Measurements from ENCODE around the gene RARRES1. TPM values are rescaled to one million over a fixed set of nuclear protein-coding genes. Genes with fewer than 3 reads are reported as not detected.
"Not testable (repeated sequence)": the region's sequence is repeated elsewhere in the genome, so short reads cannot be mapped to it uniquely, and the experiment has no call there.

The RARRES1 gene
- total RNA-seq, 1 experiment from 2014 or later = 20.5 TPM

GRCh38 chr3:158701420-158702065 lies 30.7 kb downstream of the RARRES1 start:
- H4K20me1 ChIP-seq (ENCODE audit: insufficient read depth) = no peaks in the 10 kb centered on the region
- TF ChIP-seq, protein P1, sequence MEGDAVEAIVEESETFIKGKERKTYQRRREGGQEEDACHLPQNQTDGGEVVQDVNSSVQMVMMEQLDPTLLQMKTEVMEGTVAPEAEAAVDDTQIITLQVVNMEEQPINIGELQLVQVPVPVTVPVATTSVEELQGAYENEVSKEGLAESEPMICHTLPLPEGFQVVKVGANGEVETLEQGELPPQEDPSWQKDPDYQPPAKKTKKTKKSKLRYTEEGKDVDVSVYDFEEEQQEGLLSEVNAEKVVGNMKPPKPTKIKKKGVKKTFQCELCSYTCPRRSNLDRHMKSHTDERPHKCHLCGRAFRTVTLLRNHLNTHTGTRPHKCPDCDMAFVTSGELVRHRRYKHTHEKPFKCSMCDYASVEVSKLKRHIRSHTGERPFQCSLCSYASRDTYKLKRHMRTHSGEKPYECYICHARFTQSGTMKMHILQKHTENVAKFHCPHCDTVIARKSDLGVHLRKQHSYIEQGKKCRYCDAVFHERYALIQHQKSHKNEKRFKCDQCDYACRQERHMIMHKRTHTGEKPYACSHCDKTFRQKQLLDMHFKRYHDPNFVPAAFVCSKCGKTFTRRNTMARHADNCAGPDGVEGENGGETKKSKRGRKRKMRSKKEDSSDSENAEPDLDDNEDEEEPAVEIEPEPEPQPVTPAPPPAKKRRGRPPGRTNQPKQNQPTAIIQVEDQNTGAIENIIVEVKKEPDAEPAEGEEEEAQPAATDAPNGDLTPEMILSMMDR (conservative IDR thresholded peaks at IDR 0.05) = no peak
- TF ChIP-seq EZH2 (IDR thresholded peaks at IDR 0.05; ENCODE audit: low read depth) = no peak
- H3K79me2 ChIP-seq (ENCODE audit: low read depth) = no peaks in the 10 kb centered on the region
- BruUV-seq (replicated peaks) = no TSS peak
- H3K4me2 ChIP-seq = no peak overlapping the region
- CTCF ChIA-PET = interaction anchor here (0.6 kb wide), 1 partner anchor 22 kb away, joined by 4 read pairs; no protein-coding TSS in a partner anchor
- H3K27ac ChIP-seq = no peak overlapping the region
- POLR2A ChIA-PET (ENCODE audit: unreplicated experiment) = no interaction called here
- no peaks in the 10 kb centered on the region for H3K4me1 ChIP-seq (replicated peaks; ENCODE audit: insufficient read depth)
- H2AFZ ChIP-seq = no peak overlapping the region
- H3F3A ChIP-seq (ENCODE audit: insufficient read depth, low read depth) = peaks cover 33% of the 10 kb centered on the region
- H3K4me3 ChIP-seq = no peak overlapping the region
- no peak for DNase-seq
- H3K9me3 ChIP-seq (ENCODE audit: insufficient read depth, low read depth) = no peaks in the 10 kb centered on the region
- H3K9me2 ChIP-seq (ENCODE audit: insufficient read depth) = no peaks in the 10 kb centered on the region
- no peaks in the 10 kb centered on the region for H3K27me3 ChIP-seq (ENCODE audit: insufficient read depth, low read depth)
- peaks cover 46% of the 10 kb centered on the region for H3K36me3 ChIP-seq (ENCODE audit: low read depth)
- intact Hi-C loops (cut with micrococcal nuclease; ENCODE audit: unreplicated experiment) = no loop called here

GRCh38 chr3:158700559-158700958 lies 31.7 kb downstream of the RARRES1 start:
- intact Hi-C loops (cut with micrococcal nuclease; ENCODE audit: unreplicated experiment) = no loop called here
- ChIA-PET CTCF (no interaction called here), POLR2A (ENCODE audit: unreplicated experiment) (no interaction called here)
- no peak for DNase-seq
- H3K79me2 ChIP-seq (ENCODE audit: low read depth) = no peaks in the 10 kb centered on the region
- no peak overlapping the region for H2AFZ ChIP-seq
- no TSS peak for BruUV-seq (replicated peaks)
- H3K27ac ChIP-seq = no peak overlapping the region
- peaks cover 44% of the 10 kb centered on the region for H3K36me3 ChIP-seq (ENCODE audit: low read depth)
- no peak overlapping the region for H3K4me3 ChIP-seq
- no peak for TF ChIP-seq EZH2 (IDR thresholded peaks at IDR 0.05; ENCODE audit: low read depth)
- TF ChIP-seq, protein P1 (conservative IDR thresholded peaks at IDR 0.05) = no peak
- no peaks in the 10 kb centered on the region for H3K27me3 ChIP-seq (ENCODE audit: insufficient read depth, low read depth)
- no peaks in the 10 kb centered on the region for H3K9me3 ChIP-seq (ENCODE audit: insufficient read depth, low read depth)
- peaks cover 37% of the 10 kb centered on the region for H3F3A ChIP-seq (ENCODE audit: insufficient read depth, low read depth)
- H3K9me2 ChIP-seq (ENCODE audit: insufficient read depth) = no peaks in the 10 kb centered on the region
- H3K4me2 ChIP-seq = no peak overlapping the region
- H4K20me1 ChIP-seq (ENCODE audit: insufficient read depth) = no peaks in the 10 kb centered on the region
- no peaks in the 10 kb centered on the region for H3K4me1 ChIP-seq (replicated peaks; ENCODE audit: insufficient read depth)

DNA sequence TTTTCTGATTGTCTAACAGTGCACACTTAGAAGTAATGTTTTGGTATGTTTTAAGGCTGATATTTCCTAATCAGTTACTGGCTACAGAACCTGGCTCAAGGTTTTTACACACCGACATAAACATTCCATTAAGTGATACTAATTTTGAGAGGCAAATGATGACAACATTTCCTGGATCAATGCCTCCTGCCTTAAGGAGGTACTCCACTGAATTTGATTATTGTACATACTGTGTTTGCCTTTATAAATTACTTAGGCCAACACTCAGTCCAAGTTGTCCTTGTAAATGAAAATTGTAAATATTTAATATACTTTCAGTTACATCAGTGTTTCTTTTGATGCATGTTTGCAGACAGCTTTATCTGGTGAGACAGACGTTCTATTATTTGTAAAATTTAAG lies 35.6 kb downstream of the RARRES1 start:
- no peak overlapping the region for H3K27ac ChIP-seq

GRCh38 chr3:158693866-158694456 lies 38.3 kb downstream of the RARRES1 start:
- H4K20me1 ChIP-seq (ENCODE audit: insufficient read depth); DNase-seq; intact Hi-C loops (cut with micrococcal nuclease; ENCODE audit: unreplicated experiment); H3K9me2 ChIP-seq (ENCODE audit: insufficient read depth); H3K79me2 ChIP-seq (ENCODE audit: low read depth); H3K9me3 ChIP-seq (ENCODE audit: insufficient read depth, low read depth); H3K4me2 ChIP-seq; H3K4me1 ChIP-seq (replicated peaks; ENCODE audit: insufficient read depth); H3K27ac ChIP-seq; CTCF ChIA-PET; H2AFZ ChIP-seq; BruUV-seq (replicated peaks); H3K27me3 ChIP-seq (ENCODE audit: insufficient read depth, low read depth); H3K4me3 ChIP-seq; POLR2A ChIA-PET (ENCODE audit: unreplicated experiment): not testable (repeated sequence)
- peaks cover 38% of the 10 kb centered on the region for H3K36me3 ChIP-seq (ENCODE audit: low read depth)
- peaks cover 29% of the 10 kb centered on the region; the same call in 1 of the 2 replicates for H3F3A ChIP-seq (ENCODE audit: insufficient read depth, low read depth)

More for the DNA sequence above, 35.6 kb downstream of the RARRES1 start:
- no peak overlapping the region for H3K4me2 ChIP-seq
- no peaks in the 10 kb centered on the region for H3K9me3 ChIP-seq (ENCODE audit: insufficient read depth, low read depth)
- no peak for TF ChIP-seq EZH2 (IDR thresholded peaks at IDR 0.05; ENCODE audit: low read depth)
- TF ChIP-seq, protein P1 (conservative IDR thresholded peaks at IDR 0.05) = no peak
- H3F3A ChIP-seq (ENCODE audit: insufficient read depth, low read depth) = peaks cover 29% of the 10 kb centered on the region
- H2AFZ ChIP-seq = no peak overlapping the region
- POLR2A ChIA-PET (ENCODE audit: unreplicated experiment) = no interaction called here
- no peaks in the 10 kb centered on the region for H3K79me2 ChIP-seq (ENCODE audit: low read depth)
- H3K9me2 ChIP-seq (ENCODE audit: insufficient read depth) = no peaks in the 10 kb centered on the region
- intact Hi-C loops (cut with micrococcal nuclease; ENCODE audit: unreplicated experiment) = no loop called here
- peaks cover 40% of the 10 kb centered on the region for H3K36me3 ChIP-seq (ENCODE audit: low read depth)
- H3K27me3 ChIP-seq (ENCODE audit: insufficient read depth, low read depth) = no peaks in the 10 kb centered on the region
- no peaks in the 10 kb centered on the region; the same call in 1 of the 2 replicates for H4K20me1 ChIP-seq (ENCODE audit: insufficient read depth)
- no TSS peak for BruUV-seq (replicated peaks)
- H3K4me1 ChIP-seq (replicated peaks; ENCODE audit: insufficient read depth) = no peaks in the 10 kb centered on the region
- no peak overlapping the region for H3K4me3 ChIP-seq
- CTCF ChIA-PET = no interaction called here
- DNase-seq = no peak
